GOT3 (cell line): ENCODE measurements around the gene TOMM70.

Experiments used
- DNase-seq: peaks from one replicate; lab custom pipeline; 2025; ENCODE audit warnings: mixed read lengths; lab: John Stamatoyannopoulos, UW

The TOMM70 gene

DNA sequence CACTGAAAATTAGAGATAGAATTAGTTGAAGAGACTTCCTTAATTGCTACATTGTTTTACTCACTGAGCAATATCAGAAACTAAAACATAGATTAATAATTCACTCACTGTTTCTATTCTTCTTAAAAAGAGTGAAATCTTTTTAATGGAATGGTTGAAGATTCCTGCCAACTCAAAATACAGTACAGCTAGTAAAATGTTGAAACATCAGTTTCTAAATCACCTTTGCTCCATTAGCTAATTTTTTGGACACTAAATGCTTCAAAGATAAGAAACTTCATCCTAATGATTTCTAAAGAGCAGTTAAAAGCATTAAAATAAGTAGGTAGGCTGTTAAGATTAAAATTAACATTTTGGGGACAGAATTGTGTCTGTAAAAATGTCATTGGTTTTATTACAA is 76.8 kb downstream of the TOMM70 start:
- no peak for DNase-seq

DNA sequence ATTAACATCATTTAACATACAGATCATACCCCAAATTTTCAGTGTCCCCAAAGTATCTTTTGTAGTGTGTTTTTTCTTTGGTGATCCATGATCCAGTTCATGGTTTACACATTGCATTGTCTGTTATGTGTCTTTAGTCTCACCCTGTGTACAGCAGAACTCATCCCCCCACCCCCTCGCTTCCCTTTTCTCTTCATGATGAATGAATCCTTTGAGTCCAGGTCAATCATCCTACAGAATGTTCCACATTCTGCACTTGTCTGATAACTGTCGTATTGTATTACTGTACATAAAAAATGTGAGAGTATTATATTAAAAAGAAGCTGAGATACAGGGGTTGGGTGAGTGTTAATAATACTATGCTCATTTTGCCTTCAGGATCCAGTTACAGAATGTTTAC is 80.9 kb downstream of the TOMM70 start:
- no peak for DNase-seq

DNA sequence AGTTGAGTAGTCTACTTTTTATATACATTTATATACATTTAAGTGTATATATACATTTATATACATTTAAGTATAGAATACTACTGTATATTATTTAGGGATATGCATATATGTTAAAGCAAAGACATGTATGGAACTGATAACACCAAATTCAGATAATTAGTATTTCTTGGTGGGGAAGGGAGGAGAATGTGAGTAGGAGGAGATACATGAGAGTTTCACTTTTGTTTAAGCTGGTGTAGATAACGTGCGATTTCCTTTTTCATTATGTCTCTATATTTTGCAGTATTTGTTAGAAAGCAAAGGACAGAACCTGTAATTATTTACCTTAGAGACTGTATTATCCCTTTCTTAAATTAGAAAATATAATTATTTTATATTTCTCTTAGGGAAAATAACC is 83.0 kb downstream of the TOMM70 start:
- DNase-seq = no peak

DNA sequence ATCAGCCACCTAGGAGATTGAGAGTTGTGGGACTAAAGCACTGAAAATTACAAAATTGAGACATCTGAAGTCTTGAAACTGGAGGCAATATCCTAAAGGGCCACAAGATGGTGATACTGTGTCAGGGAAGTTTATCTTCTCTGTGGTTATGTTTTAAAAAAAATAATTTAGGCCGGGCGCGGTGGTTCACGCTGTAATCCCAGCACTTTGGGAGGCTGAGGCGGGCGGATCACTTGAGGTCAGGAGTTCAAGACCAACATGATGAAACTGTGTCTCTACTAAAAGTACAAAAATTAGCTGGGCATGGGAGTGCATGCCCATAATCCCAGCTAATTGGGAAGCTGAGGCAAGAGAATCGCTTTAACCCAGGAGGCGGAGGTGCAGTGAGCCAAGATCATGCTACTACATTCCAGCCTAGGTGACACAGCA is 84.2 kb downstream of the TOMM70 start:
- no peak for DNase-seq
